Stimulated activated naive B cell treated with anti-CD40 and anti-IgM and Interleukin-4, amounts not matched to agents 10 μg/mL and 1 μg/mL and 100 μg/mL, for 72 hours (primary cell): ENCODE results near the gene SYNC.

Experiments used
- ATAC-seq, 2 donors: fragments of 150-1000 bp; cut with Tn5 transposase; replicated peaks; 2 replicates each; pipeline ENCODE4 v1.10.0; 2021; ENCODE audit warnings: moderate library complexity in 1 of 2
- DNase-seq: peaks from one replicate; pipeline ENCODE4 v3.0.0; 2021
- H3K27ac Mint-ChIP-seq: one replicate; pipeline ENCODE4 v1.8.0; 2022; ENCODE audit warnings: mild to moderate bottlenecking, mixed read lengths
- H3K27me3 Mint-ChIP-seq, 2 donors: one replicate each; pipeline ENCODE4 v1.8.0; 2022; ENCODE audit warnings: mixed read lengths in 2 of 2
- H3K36me3 Mint-ChIP-seq, 2 donors: one replicate each; pipeline ENCODE4 v1.8.0; 2022; ENCODE audit warnings: mixed read lengths in 2 of 2, mild to moderate bottlenecking in 1 of 2
- H3K4me1 Mint-ChIP-seq, 2 donors: one replicate each; pipeline ENCODE4 v1.8.0; 2022; ENCODE audit warnings: mixed read lengths in 2 of 2, mild to moderate bottlenecking in 1 of 2
- H3K4me3 Mint-ChIP-seq, 2 donors: one replicate each; pipeline ENCODE4 v1.8.0; 2022; ENCODE audit warnings: mild to moderate bottlenecking in 2 of 2, mixed read lengths in 2 of 2, moderate library complexity in 1 of 2
- H3K9me3 Mint-ChIP-seq, 2 donors: one replicate each; pipeline ENCODE4 v1.8.0; 2022; ENCODE audit warnings: mixed read lengths in 2 of 2, mild to moderate bottlenecking in 1 of 2

SYNC gene

GRCh38 chr1:32702599-32703478 is at the start of gene SYNC:
SYNC (minus strand) TSS chr1:32702770; CDS start chr1:32702660, 110 bp downstream.
- H3K4me1 Mint-ChIP-seq = peaks cover 9 to 13% of the 10 kb centered on the region in 2 donors
- peaks cover 27 to 58% of the 10 kb centered on the region in 2 donors for H3K27me3 Mint-ChIP-seq
- peak within 1 kb of the TSS; percentile 66 to 75 for H3K4me3 Mint-ChIP-seq
- peaks cover 0 to 4% of the 10 kb centered on the region in 2 donors for H3K36me3 Mint-ChIP-seq
- peak within 1 kb of the TSS; percentile 62 for H3K27ac Mint-ChIP-seq
- no peaks in the 10 kb centered on the region for H3K9me3 Mint-ChIP-seq
- DNase-seq = no peak
- peak; percentile 74 to 80 for ATAC-seq

GRCh38 chr1:32749771-32750170 is 47.2 kb upstream of the SYNC start:
- Mint-ChIP-seq H3K4me1 (peaks cover 6% of the 10 kb centered on the region in 2 donors), H3K9me3 (no peaks in the 10 kb centered on the region), H3K36me3 (no peaks in the 10 kb centered on the region), H3K4me3 (no peak overlapping the region), H3K27ac (no peak overlapping the region), H3K27me3 (peaks cover 33% of the 10 kb centered on the region in 2 donors)
- DNase-seq (no peak), ATAC-seq (no peak)

- peaks cover 3 to 4% of the 10 kb centered on the region in 2 donors for H3K4me1 Mint-ChIP-seq
- H3K4me3 Mint-ChIP-seq = no peak overlapping the region
- no peak overlapping the region for H3K27ac Mint-ChIP-seq
- ATAC-seq (no peak), DNase-seq (no peak)
- H3K27me3 Mint-ChIP-seq = peaks cover 31 to 34% of the 10 kb centered on the region in 2 donors
- no peaks in the 10 kb centered on the region for H3K36me3 Mint-ChIP-seq
- H3K9me3 Mint-ChIP-seq = no peaks in the 10 kb centered on the region
Observed at GRCh38 chr1:32749332-32749731, 46.8 kb upstream of the SYNC start.

GRCh38 chr1:32748926-32749325 is 46.4 kb upstream of the SYNC start:
- peaks cover 0 to 2% of the 10 kb centered on the region in 2 donors for H3K4me1 Mint-ChIP-seq
- no peak overlapping the region for H3K4me3 Mint-ChIP-seq
- ATAC-seq (no peak), DNase-seq (no peak)
- peaks cover 28 to 34% of the 10 kb centered on the region in 2 donors for H3K27me3 Mint-ChIP-seq
- H3K36me3 Mint-ChIP-seq = no peaks in the 10 kb centered on the region
- no peaks in the 10 kb centered on the region for H3K9me3 Mint-ChIP-seq
- no peak overlapping the region for H3K27ac Mint-ChIP-seq

DNA sequence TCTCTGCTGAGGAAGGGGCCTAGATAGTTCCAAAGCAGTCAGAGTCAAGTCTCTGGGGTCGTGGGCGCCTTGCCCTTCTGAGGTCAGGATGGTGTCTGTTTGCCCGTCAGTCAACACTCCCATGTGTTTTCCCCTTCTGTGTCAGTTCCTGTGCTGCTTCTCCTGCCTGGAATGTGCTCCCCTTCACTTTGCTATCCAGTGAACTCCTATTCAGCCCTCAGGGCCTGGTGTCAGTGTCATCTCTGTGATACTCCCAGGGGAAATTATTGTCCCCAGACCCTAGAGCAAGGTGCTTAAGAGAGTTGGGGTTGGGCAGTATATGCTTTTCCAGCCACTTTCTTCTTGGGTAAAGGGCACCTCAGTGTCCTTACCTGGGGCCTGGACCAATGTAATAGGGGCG is 45.8 kb upstream of the SYNC start:
- DNase-seq (no peak), ATAC-seq (no peak)
- Mint-ChIP-seq H3K27ac (no peak overlapping the region), H3K4me1 (peaks cover 0 to under 1% of the 10 kb centered on the region in 2 donors), H3K9me3 (no peaks in the 10 kb centered on the region), H3K4me3 (no peak overlapping the region), H3K36me3 (no peaks in the 10 kb centered on the region), H3K27me3 (peaks cover 28 to 34% of the 10 kb centered on the region in 2 donors)

DNA sequence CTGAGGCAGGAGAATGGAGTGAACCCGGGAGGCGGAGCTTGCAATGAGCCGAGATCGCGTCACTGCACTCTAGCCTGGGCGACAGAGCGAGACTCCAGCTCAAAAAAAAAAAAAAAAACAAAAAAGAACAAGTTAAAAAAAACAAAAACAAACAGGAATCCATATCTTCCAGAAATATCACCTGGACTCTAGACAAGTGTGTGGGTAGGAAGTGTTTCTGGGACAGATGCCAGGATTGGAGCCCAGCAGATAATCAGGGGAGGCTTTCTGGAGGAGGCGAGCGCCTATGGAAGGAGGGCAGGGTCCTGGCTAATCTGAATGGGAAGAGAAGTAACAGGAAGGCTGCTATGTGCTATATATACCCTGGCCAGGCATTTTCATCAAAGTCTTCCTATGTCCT is 43.6 kb upstream of the SYNC start:
- H3K27ac Mint-ChIP-seq = no peak overlapping the region
- H3K9me3 Mint-ChIP-seq = no peaks in the 10 kb centered on the region
- no peak for DNase-seq
- H3K27me3 Mint-ChIP-seq = peaks cover 29 to 36% of the 10 kb centered on the region in 2 donors
- no peak for ATAC-seq
- H3K36me3 Mint-ChIP-seq = no peaks in the 10 kb centered on the region
- H3K4me1 Mint-ChIP-seq = peaks cover 0 to 10% of the 10 kb centered on the region in 2 donors
- no peak overlapping the region for H3K4me3 Mint-ChIP-seq

DNA sequence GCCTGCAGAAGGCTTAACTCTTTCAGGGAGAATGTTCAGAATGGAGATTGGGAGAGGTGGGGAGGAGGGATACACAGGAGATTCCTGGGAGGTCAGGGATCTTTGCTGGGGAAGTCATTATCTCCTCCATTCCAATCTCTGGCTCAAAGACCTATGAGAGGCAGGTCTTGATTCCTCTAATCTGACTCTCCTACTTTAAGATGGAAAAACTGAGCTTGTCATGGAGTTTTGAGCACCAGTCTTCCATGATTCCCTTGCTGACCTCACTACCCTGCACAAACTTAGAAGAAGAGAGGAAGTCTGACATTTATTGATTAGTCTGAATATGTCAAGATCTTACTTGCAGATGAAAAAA is 41.5 kb upstream of the SYNC start:
- no peak overlapping the region for H3K4me3 Mint-ChIP-seq
- peaks cover 32 to 40% of the 10 kb centered on the region in 2 donors for H3K27me3 Mint-ChIP-seq
- DNase-seq = no peak
- H3K9me3 Mint-ChIP-seq = no peaks in the 10 kb centered on the region
- H3K36me3 Mint-ChIP-seq = no peaks in the 10 kb centered on the region
- no peak for ATAC-seq
- no peak overlapping the region for H3K27ac Mint-ChIP-seq
- peaks cover 0 to 10% of the 10 kb centered on the region in 2 donors for H3K4me1 Mint-ChIP-seq

DNA sequence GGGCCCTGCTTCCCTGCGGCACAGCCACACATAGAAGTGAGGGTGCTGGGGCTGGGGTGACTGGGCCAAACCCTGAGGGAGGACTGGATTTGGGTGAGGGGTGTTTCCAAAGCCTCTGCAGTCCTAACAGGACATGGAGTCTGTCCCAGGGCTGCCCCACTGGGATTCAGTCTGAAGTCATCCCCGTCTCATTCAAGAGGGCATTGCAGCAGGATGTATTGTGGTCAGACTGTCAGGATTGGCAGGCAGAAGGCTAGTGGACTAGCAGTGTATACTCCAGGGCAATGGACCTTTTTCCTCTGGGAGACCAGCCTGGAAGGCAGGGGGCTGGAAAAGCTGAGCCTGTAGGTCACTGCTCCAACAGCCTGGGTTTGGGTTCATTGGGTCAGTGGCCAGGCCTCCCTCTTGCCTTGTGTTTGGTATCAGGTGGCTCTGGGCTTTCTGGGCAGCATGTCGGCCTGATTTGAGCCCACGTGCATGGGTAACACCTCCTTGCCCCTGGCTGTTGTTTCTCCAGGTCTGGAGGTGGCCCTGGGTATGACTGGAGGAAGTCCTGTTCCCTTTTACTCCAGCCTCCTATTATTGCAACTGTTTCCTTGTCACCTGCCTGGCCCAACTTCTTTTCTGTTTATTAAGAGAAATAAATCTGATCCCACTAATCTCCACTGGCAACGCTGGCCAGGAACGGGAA is 41.0 kb upstream of the SYNC start:
- no peaks in the 10 kb centered on the region for H3K36me3 Mint-ChIP-seq
- H3K9me3 Mint-ChIP-seq = no peaks in the 10 kb centered on the region
- peaks cover 0 to 10% of the 10 kb centered on the region in 2 donors for H3K4me1 Mint-ChIP-seq
- ATAC-seq = no peak
- H3K27me3 Mint-ChIP-seq = peaks cover 29 to 40% of the 10 kb centered on the region in 2 donors
- no peak for DNase-seq
- H3K27ac Mint-ChIP-seq = no peak overlapping the region
- H3K4me3 Mint-ChIP-seq = no peak overlapping the region

DNA sequence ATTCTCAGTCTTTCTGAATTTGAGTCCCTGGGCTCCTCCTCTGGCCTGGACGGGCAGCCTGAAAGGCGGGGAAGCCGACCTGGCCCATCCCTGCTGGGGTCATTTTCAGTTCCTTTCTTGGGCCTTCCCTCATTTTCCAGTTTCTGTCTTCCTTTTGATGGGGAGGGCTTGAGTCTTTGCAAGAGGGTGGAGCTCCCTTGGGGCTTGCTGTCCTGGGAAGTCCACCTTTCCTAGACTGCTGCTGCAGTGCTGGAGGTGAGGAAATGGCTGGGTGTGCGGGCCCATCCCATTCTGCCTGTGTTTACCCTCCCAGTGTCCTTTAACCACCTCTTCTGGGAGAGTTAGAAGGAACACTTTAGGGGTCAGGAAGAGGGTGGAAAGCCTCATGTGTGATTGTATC is 40.4 kb upstream of the SYNC start:
- ATAC-seq (no peak), DNase-seq (no peak)
- Mint-ChIP-seq H3K9me3 (no peaks in the 10 kb centered on the region), H3K4me3 (peak overlapping the region; percentile 75 to 79), H3K27me3 (peaks cover 29 to 40% of the 10 kb centered on the region in 2 donors), H3K27ac (no peak overlapping the region), H3K4me1 (peaks cover 0 to 10% of the 10 kb centered on the region in 2 donors), H3K36me3 (no peaks in the 10 kb centered on the region)

GRCh38 chr1:32742199-32742947 is 39.8 kb upstream of the SYNC start:
- H3K4me3 Mint-ChIP-seq = peak overlapping the region; percentile 75 to 79
- DNase-seq = no peak
- ATAC-seq = peak; percentile 7 to 16
- H3K27me3 Mint-ChIP-seq = peaks cover 29 to 37% of the 10 kb centered on the region in 2 donors
- no peaks in the 10 kb centered on the region for H3K9me3 Mint-ChIP-seq
- H3K36me3 Mint-ChIP-seq = no peaks in the 10 kb centered on the region
- peaks cover 0 to 10% of the 10 kb centered on the region in 2 donors for H3K4me1 Mint-ChIP-seq
- peak overlapping the region; percentile 81 for H3K27ac Mint-ChIP-seq

- H3K36me3 Mint-ChIP-seq = no peaks in the 10 kb centered on the region
- DNase-seq = no peak
- H3K27ac Mint-ChIP-seq = no peak overlapping the region
- no peaks in the 10 kb centered on the region for H3K9me3 Mint-ChIP-seq
- peak; percentile 42 to 45 for ATAC-seq
- peaks cover 30 to 40% of the 10 kb centered on the region in 2 donors for H3K27me3 Mint-ChIP-seq
- H3K4me1 Mint-ChIP-seq = peaks cover 0 to 10% of the 10 kb centered on the region in 2 donors
- peak overlapping the region; percentile 70 to 75 for H3K4me3 Mint-ChIP-seq
Observed at GRCh38 chr1:32741413-32742198, 39.0 kb upstream of the SYNC start.

DNA sequence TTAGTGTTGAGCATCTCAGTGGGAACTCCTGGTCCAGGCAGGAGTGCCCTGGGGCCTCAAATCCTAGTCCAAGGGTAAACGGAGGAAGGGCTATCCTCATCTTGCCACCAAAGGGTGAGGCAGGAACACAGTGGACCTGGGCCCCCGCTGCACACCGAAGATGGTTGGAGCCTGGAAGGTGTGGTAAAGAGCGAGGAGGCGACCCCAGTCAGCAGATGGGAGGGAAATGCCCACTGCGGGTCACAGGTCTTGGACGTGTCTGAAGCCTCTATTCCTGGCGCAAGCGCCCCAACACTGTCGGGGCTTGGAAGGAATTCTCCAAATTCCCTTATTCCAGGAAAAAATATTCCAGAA is 38.5 kb upstream of the SYNC start:
- Mint-ChIP-seq H3K27ac (no peak overlapping the region), H3K4me1 (peaks cover 0 to 10% of the 10 kb centered on the region in 2 donors), H3K27me3 (peaks cover 32 to 43% of the 10 kb centered on the region in 2 donors), H3K4me3 (peak overlapping the region; percentile 70 to 75), H3K36me3 (no peaks in the 10 kb centered on the region), H3K9me3 (no peaks in the 10 kb centered on the region)
- ATAC-seq (no peak), DNase-seq (no peak)

GRCh38 chr1:32736812-32737791 is 34.5 kb upstream of the SYNC start:
- DNase-seq (no peak), ATAC-seq (no peak)
- Mint-ChIP-seq H3K4me1 (peaks cover 0 to 1% of the 10 kb centered on the region in 2 donors), H3K4me3 (no peak overlapping the region), H3K27me3 (peaks cover 24 to 32% of the 10 kb centered on the region in 2 donors), H3K9me3 (no peaks in the 10 kb centered on the region), H3K27ac (no peak overlapping the region), H3K36me3 (no peaks in the 10 kb centered on the region)
